NCI-H446 treated with DMSO at 0.1 percent for 48 hours (cell line): ENCODE measurements around the gene MOB3A.
A peak's percentile ranks its signal among the peaks of the same experiment; 100 is the strongest.
"Not testable (repeated sequence)": the region's sequence is repeated elsewhere in the genome, so short reads cannot be mapped to it uniquely, and the experiment has no call there.

Source experiments
- DNase-seq: peaks from one replicate; lab custom pipeline; 2025; lab: John Stamatoyannopoulos, UW

The MOB3A gene

GRCh38 chr19:2096034-2096479, at the start of gene MOB3A:
Gene MOB3A, minus strand, starts transcription at chr19:2096326. Its CDS starts 17,766 bp downstream, at chr19:2078560.
- peak; percentile 98 for DNase-seq

GRCh38 chr19:2145831-2146241, 49.7 kb upstream of the MOB3A start:
- no peak for DNase-seq

- DNase-seq = no peak
Measured at GRCh38 chr19:2144190-2144589, 48.1 kb upstream of the MOB3A start.

GRCh38 chr19:2142173-2142829, 46.2 kb upstream of the MOB3A start:
- DNase-seq = no peak

- no peak for DNase-seq
Measured at GRCh38 chr19:2140138-2140569, 44.0 kb upstream of the MOB3A start.

- DNase-seq = no peak
Measured at GRCh38 chr19:2139385-2140137, 43.4 kb upstream of the MOB3A start.

GRCh38 chr19:2138061-2138728, 42.1 kb upstream of the MOB3A start:
- no peak for DNase-seq

GRCh38 chr19:2136796-2137195, 40.7 kb upstream of the MOB3A start:
- DNase-seq = no peak

- no peak for DNase-seq
Measured at GRCh38 chr19:2135474-2136402, 39.6 kb upstream of the MOB3A start.

GRCh38 chr19:2132731-2133490, 36.8 kb upstream of the MOB3A start:
- DNase-seq = no peak

- no peak for DNase-seq
Measured at GRCh38 chr19:2132191-2132590, 36.1 kb upstream of the MOB3A start.

GRCh38 chr19:2131012-2131975, 35.2 kb upstream of the MOB3A start:
- DNase-seq = not testable (repeated sequence)

GRCh38 chr19:2129892-2130770, 34.0 kb upstream of the MOB3A start:
- no peak for DNase-seq

- no peak for DNase-seq
Measured at GRCh38 chr19:2129486-2129885, 33.4 kb upstream of the MOB3A start.

GRCh38 chr19:2129022-2129421, 32.9 kb upstream of the MOB3A start:
- no peak for DNase-seq

- DNase-seq = not testable (repeated sequence)
Measured at GRCh38 chr19:2128252-2128651, 32.1 kb upstream of the MOB3A start.

GRCh38 chr19:2127758-2128157, 31.6 kb upstream of the MOB3A start:
- DNase-seq = no peak

GRCh38 chr19:2126879-2127518, 30.9 kb upstream of the MOB3A start:
- DNase-seq = no peak
